HG03469 (cell line): ENCODE data around the gene DENND4C.
"Not testable (repeated sequence)": the region's sequence is repeated elsewhere in the genome, so short reads cannot be mapped to it uniquely, and the experiment has no call there.

Source experiments
- ATAC-seq: cut with Tn5 transposase; IDR thresholded peaks from one replicate; pipeline ENCODE4 v1.9.1; 2021; ENCODE audit warnings: mild to moderate bottlenecking, moderate library complexity, moderate number of reproducible peaks; ENCODE audit not compliant: unreplicated experiment

Gene DENND4C

DNA sequence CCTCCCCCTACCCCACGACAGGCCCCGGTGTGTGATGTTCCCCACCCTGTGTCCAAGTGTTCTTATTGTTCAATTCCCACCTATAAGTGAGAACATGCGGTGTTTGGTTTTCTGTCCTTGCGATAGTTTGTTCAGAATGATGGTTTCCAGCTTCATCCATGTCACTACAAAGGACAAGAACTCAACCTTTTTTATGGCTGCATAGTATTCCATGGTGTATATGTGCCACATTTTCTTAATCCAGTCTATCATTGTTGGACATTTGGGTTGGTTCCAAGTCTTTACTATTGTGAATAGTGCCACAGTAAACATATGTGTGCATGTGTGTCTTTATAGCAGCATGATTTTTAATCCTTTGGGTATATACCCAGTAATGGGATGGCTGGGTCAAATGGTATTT is 35.1 kb downstream of the DENND4C start:
- not testable (repeated sequence) for ATAC-seq

DNA sequence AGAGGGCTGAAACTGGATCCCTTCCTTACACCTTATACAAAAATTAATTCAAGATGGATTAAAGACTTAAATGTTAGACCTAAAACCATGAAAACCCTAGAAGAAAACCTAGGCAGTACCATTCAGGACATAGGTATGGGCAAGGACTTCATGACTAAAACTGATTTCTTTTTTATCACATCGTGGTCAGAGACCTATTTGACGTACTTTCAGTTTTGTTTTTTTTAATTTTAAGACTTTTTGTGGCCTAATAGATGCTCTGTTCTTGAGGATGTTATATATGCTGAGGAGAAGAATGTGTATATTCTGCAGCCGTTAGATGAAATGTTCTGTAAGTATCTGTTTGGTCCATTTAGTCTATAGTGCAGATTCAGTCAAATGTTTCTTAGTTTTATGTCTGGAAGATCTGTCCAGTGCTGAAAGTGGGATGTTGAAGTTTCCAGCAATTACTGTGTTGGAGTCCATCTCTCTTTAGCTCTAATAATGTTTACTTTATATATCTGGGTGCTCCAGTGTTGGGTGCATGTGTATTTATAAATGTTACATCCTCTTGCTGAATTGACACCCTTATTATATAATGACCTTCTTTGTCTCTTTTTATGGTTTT is 36.4 kb downstream of the DENND4C start:
- ATAC-seq: not testable (repeated sequence)

DNA sequence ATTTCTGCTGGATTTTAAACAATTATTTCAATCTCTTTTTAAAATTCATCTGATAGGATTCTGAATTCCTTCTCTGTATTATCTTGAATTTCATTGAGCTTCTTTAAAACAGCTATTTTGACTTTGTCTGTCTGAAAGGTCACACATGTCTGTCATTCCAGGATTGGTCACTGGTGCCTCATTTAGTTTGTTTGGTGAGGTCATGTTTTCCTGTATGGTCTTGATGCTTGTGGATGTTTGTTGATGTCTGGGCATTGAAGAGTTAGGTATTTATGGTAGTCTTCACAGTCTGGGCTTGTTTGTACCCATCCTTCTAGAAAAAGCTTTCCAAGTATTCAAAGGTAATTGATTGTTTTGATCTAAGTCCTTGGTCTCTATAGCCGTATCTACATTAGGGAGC is 39.1 kb downstream of the DENND4C start:
- no peak for ATAC-seq

DNA sequence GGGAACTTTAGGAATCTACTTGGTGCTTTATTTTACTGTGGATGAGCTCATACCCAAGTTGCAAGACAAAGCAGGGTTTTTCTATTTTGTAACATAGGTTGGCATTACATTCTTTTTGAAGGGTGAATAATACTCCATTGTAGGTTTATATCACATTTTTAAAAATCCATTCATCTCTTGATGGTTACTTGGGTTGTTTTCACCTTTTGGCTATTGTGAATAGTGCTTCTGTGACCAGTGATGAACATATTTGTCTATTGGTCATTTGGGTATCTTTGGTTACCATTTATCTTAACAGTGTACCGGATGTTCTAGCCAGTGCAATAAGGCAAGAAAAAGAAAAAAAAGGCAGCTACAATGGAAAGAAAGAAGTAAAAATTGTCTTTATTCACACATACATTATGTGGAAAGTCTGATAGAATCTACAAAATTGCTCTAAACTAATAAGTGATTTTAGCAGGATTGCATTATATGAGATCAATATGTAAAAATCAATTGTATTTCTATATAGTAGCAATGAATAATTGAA is 40.0 kb downstream of the DENND4C start:
- no peak for ATAC-seq

DNA sequence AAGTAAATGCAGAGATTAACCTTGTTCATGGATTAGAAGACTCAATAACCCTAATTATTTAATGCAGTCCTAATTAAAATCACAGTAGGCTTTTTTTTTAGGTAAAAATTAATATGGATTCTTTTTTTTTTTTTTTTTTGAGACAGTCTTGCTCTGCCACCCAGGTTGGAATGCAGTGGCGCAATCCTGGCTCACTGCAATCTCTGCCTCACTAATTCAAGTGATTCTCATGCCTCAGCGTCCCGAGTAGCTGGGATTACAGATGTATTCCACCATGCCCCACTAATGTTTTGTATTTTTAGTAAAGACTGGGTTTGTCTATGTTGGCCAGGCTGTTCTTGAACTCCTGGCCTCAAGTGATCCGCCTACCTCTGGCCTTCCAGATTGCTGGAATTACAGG is 40.6 kb downstream of the DENND4C start:
- ATAC-seq: no peak

DNA sequence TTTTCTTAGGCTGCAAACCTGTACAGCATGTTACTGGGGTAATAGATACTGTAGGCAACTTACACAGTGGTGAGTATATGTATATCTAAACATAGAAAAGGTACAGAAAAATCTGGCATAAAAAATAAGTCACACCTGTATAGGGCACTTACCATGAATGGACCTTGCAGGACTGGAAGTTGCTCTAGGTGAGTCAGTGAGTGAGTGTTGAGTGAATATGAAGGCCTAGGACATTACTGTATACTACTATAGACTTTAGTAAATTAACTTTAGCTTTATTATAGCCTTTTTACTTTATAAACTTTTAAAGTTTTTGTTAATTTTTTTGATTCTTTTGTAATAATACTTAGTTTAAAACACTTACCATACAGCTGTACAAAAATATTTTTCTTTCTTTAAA is 51.3 kb downstream of the DENND4C start:
- no peak for ATAC-seq

DNA sequence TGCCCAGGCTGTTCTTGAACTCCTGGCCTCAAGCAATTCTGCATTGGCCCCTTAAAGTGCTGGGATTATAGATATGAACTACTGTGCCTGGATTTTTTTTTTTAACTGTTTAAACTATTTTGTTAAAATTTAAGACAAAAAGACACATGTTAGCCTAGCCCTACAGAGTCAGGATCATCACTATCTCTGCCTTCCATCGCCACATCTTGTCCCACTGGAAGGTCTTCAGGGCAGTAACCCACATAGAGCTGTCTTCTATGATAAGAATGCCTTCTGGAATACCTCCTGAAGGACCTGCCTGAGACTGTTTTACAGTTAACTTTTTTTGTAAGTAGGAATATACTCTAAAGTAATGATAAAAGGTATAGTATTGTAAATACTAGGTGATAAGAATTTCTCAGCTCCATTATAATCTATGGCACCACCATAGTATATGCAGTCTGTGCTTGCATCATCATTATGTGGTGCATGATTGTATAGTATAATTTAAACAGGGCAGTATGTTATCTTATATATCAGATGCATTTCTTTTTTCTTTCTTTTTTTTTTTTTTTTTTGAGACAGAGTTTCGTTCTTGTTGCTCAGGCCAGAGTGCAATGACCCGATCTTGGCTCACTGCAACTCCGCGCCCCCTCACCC is 52.7 kb downstream of the DENND4C start:
- no peak for ATAC-seq

DNA sequence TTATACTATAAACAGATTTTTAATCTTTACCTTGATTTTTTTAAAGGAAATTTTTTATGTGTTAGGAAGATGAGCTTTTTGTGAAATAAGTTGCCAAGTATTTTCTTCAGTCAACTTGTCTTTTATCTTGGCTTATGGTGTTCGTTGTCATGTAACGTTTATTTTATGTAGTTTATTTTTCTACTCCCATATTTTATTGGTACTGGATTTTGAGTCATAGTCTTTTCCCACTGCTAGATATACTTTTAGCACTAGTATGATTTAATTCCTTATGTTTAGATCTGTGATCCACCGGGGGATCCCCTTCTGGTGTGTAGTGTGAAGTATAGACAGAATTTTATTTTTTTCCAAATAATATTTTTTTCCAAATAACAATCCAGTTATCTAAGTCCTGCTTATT is 54.2 kb downstream of the DENND4C start:
- ATAC-seq: no peak

DNA sequence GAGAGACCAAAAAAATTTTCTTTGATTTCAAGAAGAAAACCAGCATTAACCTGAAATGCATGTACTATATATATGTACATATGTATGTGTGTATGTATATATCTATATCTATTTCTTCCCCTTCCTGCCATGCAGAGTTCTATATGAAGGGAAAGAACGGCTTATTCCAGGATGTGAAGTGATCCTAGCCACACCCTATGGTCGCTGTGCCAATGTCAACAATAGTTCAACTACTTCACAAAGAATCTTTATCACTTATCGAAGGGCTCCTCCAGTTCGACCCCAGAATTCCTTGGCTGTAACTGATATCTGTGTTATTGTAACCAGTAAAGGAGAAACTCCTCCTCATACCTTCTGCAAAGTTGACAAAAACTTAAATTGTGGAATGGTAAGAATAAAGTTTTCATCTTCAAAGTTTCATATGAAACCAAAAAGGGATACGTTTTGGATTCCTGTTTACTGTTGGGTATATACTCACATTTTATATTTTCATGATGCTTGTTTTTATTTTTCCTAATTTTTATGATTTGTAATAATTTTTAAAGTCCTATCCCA is 56.2 kb downstream of the DENND4C start:
- no peak for ATAC-seq

DNA sequence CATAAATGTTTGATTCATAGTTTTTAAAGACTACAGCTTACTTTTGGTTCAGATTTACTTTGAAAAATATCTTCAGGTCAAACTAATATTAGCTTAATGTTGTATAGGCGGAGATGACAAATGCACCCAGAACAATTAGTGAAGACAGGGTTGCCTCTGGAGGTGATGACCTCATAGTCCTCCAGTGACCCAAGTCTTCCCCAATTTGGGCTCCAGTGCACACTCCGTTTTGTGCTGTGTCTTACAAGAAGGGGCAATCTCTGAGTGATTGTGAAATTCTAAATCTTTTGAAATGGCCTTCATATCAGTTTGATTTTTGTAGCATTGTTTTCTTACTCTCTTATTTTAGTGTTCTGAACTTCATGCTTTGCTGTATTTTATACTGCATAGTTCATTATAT is 57.6 kb downstream of the DENND4C start:
- no peak for ATAC-seq

DNA sequence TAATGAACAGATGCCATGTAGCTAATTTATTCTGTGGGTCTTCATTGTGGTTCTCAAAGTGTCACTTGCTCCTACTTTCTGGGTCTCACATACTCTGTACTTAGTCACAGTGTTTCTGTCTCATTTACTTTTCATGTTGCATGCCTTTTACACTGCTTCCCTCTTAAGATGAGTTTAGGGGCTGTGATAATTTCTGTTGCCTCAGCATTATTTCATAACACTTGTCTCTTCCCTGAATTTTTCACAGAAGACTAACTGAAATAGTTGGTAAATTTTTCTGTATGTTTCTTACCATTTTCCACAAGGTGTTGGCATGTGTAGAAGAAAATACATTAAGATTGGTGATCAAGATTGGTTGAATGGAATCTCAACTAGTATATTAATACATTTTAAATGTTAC is 59.6 kb downstream of the DENND4C start:
- ATAC-seq: no peak

DNA sequence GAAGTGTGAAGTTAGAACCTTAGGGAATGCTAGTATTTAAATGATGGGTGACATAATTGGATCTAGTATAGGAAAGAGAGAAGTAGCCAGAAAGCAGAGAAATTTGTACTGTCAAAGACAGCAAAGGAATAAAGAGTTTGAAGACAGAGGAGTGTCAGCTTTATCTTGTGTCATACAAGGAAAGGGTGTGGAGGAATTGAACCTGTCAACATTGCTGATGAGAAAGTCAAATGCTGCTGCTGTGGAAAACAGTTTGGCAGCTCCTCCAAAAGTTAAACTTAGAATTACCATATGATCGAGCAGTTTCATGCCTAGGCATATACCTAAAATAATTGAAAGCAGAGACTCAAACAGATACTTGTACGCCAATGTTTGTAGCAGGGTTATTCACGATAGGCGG is 63.7 kb downstream of the DENND4C start:
- no peak for ATAC-seq

DNA sequence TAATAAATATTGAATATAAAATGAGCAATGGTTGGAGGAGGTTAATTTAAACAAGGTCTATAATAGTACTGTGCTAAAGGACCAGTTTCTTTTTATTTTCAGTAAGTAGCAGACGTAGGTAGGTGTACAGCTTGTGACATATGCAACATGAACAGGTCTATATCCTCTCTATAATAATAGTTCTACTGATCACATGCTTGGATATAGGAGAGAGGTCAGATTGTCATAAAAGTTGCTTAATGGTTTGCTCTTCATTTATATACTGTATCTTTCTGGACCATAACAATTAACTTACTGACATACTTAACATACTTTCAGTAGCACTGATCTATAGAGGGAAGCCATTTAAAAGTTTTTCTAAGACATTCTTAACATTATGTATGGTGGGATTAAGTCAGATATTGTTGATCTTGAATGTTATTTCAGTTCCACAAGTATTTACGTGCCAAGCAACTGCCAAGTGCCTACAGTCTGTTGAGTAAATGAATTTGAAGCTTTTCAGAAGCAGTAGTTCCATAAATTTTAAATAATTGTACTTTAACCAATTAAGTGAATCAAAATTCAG is 68.0 kb downstream of the DENND4C start:
- ATAC-seq: no peak

DNA sequence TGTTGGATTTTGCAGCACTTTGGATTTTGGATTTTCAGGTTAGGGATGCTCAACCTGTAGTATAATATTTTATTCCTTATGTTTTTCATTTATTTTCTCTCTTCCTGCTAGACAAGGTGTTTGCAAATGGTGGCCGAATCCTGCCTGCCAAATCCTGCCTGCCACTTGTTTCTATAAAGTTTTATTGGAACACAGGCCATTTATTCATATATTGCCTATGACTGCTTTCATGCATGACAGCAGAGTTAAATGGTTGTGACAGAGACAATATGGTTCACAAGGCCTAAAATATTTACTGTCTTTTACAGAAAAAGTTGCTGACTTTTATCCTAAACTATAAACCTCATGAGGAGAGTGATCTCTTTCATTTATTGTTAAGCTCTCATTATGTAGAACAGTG is 72.7 kb downstream of the DENND4C start:
- no peak for ATAC-seq

DNA sequence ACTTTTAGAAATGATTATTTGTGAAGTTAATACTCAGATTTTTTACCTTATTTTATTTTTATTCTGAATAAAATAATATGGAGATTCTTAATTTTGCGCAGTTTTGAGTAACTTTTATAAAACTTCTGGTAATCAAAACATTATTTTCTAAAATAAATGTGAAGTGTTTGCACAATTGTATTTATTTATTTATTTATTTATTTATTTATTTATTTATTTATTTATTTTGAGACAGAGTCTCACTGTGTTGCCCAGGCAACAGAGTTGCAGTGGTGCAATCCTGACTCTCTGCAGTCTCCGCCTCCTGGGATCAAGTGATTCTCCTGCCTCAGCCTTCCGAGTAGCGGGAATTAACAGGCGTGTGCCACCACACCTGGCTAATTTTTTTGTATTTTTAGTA is 76.1 kb downstream of the DENND4C start:
- ATAC-seq: no peak

DNA sequence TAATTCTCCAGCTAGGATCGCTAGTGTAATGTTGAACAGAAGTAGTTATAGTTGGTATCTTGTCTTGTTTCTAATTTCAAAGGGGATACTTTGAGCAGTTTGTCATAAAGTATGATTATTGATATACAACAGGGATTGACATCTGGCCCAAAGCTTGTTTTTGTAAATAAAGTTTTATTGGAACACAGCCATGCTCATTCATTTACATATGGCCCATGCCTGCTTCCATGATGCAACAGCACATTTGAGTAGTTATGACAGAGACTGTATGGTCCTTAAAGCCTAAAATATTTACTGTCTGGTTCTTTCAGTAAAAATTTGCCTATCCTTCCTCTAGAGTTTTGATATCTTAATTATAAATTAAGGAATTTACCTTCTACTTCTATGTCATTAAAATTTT is 79.8 kb downstream of the DENND4C start:
- ATAC-seq: no peak

DNA sequence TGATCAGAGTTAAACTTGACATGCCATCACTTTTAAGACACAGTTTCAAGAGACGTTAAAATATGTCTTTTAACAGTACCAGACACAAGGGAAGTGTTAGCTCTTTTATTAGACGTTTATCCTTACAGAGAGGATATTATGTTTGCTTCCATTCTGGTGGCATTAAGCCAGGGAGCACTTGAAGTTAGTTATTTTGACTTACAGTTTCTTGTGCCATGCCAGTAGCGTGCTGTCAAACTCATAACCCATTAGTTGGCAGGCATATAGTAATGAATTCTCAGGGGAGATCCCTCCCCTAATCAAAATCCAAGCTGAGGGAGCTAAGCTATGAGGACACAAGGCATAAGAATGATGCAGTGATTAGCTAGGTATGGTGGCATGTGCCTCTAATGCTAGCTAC is 83.1 kb downstream of the DENND4C start:
- ATAC-seq: no peak

DNA sequence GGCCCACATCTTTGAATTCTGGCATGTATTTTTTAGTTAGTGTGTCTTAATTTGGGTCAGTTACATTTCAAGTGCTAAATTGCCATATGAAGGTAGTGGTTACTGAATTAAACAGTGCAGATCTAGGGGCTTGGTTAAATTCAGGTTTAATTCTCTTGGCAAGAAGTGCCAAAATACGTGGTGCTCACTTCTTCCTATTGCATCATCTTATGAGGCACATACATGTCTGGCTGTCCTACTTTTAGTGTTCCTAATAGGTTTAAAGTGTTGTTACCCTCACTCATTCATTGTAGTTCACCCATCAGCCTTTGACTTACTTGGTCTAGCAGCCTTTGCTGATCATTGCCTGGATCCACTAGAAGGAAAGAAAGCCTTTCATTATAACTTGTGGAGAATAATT is 90.0 kb downstream of the DENND4C start:
- ATAC-seq: no peak

DNA sequence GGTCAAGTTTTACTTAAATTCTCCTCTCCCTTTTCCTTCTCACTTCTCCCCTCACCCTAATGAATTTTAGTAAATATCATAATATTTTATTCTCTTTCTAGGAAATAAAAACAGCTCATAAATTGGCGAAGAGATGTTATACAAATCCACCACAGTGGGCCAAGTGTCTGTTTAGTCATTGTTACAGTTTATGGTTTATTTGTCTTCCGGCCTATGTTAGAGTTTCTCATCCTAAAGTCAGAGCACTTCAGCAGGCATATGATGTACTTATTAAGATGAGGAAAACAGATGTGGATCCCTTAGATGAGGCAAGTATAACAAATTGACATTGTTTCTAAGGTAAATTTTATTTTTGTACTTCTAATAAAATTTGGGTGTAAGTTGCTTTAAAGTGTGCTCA is 101.4 kb downstream of the DENND4C start:
- ATAC-seq: no peak

DNA sequence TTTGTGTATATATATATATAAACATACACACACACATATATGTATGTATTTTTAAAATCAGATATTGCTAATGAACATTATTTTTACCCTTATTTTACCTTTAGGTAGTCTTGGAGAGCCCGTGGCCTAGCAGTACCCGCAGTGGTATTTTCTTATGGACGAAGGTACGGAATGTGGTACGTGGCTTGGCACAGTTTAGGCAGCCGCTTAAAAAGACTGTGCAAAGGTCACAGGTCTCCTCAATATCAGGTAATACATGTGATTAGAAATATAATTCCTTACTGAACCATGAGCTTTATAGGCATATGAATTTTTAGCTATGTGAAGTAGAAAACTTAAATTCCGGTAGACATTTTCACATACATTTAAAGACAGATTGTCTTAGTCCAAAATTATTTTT is 105.7 kb downstream of the DENND4C start:
- no peak for ATAC-seq

DNA sequence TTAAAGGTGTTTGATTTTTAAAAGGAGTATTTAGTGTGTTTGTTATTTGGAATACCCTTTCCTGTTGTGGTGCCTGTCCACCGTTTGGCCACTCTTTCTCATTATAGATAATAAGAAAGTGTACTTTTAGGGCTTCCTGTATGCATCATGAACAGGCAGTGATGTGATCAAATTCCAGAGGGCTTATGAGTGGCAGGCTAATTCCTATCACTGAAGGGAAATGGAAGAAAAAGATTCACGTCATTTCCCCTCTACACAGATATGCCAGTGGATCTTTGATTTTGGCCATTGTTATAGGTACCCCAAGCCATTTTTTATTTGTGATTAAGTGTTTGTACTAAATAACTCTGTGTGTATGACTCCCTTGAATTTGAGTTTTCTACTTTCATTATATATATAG is 112.5 kb downstream of the DENND4C start:
- no peak for ATAC-seq

DNA sequence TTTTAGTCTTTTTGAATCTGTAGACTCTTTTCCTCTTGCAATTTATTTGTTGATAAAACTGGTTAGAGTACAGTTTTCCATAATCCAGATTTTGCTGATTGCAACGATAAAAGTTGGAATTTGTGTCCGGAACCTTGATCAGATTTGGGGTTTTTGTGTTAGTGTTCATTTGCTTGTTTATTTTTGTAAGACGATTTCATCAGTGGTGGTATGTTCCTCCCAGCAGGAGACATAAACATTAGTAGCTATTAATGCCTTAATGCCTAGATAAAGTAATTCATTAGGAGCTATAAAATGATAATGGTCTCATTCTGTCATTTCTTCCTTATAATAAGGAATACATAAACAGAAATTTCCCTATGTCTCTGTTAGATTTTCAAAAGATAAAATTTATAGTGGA is 128.2 kb downstream of the DENND4C start:
- no peak for ATAC-seq
